Measurements from ENCODE around the gene THTPA. TPM values are rescaled to one million over a fixed set of nuclear protein-coding genes. Genes with fewer than 3 reads are reported as not detected.
A peak's percentile ranks its signal among the peaks of the same experiment; 100 is the strongest.

THTPA gene
- total and polyA plus RNA-seq, 2 of the 13 experiments (the other 11 are each of a cell fraction or from before 2014, with no cell fraction given): 7.4 to 8.7 TPM

DNA sequence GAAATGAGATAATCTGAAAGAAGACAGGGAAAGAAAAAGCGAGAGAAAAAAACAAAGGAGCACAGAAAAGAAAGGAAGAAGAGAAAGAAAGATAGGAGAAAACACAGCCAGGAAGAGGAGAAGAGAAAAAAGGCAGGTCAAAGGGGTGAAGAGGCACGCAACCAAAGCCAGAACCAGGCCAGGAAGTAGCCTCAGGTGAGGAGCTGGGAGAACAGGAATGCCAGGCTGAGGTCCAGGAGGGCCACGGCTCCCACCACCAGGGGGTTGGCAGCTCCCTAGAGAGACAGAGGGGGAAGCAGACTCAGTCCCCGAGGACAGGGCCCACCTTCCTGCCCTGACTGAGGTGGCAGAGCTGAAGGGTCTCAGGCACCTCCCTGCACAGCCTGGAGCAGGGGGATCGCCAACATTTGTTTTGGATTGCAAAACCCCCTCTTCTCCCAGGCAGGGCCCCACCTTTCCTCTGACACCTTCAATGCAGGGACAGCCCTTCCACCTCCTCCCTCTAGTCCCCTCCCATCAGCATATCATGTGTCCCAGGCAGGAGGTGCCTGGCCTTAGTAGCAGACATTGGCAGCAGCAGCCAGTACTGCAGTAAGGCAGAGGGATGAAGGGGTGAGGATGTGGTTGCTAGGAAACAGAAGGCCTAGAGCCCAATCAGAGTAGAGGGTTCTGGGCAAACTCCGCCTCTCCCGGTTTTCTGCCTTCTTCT, 13.5 kb downstream of the THTPA start (continued):
- no peak; the same call in 1 of the 2 replicates for TF ChIP-seq ZBTB26 (CRISPR knock-in tag; IDR thresholded peaks at IDR 0.05; ENCODE audit: borderline replicate concordance)
- TF ChIP-seq TBX3 (IDR thresholded peaks at IDR 0.05; ENCODE audit: borderline replicate concordance): peak; percentile 56; the same call in 1 of the 2 replicates
- no peak for TF ChIP-seq ELF3 (CRISPR knock-in tag; IDR thresholded peaks at IDR 0.05)
- TF ChIP-seq PRPF4 (IDR thresholded peaks at IDR 0.05; ENCODE audit: low read depth, low read length, poor library complexity, severe bottlenecking): peak; percentile 5
- TF ChIP-seq RAD21 (CRISPR knock-in tag; IDR thresholded peaks at IDR 0.05): 0 out of 2 replicates have a peak, but pooled peaks have one; percentile 12
- TF ChIP-seq ZNF512 (CRISPR knock-in tag; IDR thresholded peaks at IDR 0.05): peak; percentile 93; the same call in 1 of the 2 replicates
- 0 out of 2 replicates have a peak, but pooled peaks have one; percentile 0 for TF ChIP-seq SRY (CRISPR knock-in tag; IDR thresholded peaks at IDR 0.05)
- peak; percentile 36; the same call in 1 of the 2 replicates for TF ChIP-seq TBX2 (CRISPR knock-in tag; IDR thresholded peaks at IDR 0.05; ENCODE audit: borderline replicate concordance)
- TF ChIP-seq NRL (CRISPR knock-in tag; IDR thresholded peaks at IDR 0.05; ENCODE audit: borderline replicate concordance): peak; percentile 64; the same call in 1 of the 2 replicates
- TF ChIP-seq FOXA1 (IDR thresholded peaks at IDR 0.05): 0 out of 2 replicates have a peak, but pooled peaks have one; percentile 11
- no peak for TF ChIP-seq FOXA1 (CRISPR knock-in tag; IDR thresholded peaks at IDR 0.05)
- TF ChIP-seq ZFP41 (CRISPR knock-in tag; IDR thresholded peaks at IDR 0.05; ENCODE audit: borderline replicate concordance): 0 out of 2 replicates have a peak, but pooled peaks have one; percentile 76
- TF ChIP-seq POLR2AphosphoS2 (IDR thresholded peaks at IDR 0.05; ENCODE audit: low read depth, low read length): no peak
- TF ChIP-seq ZNF83 (CRISPR knock-in tag; IDR thresholded peaks at IDR 0.05; ENCODE audit: borderline replicate concordance): 0 out of 2 replicates have a peak, but pooled peaks have one; percentile 69
- TF ChIP-seq ISX (CRISPR knock-in tag; conservative IDR thresholded peaks at IDR 0.05): no peak
- peak; percentile 60; the same call in 1 of the 2 replicates for TF ChIP-seq ZBTB7B (CRISPR knock-in tag; IDR thresholded peaks at IDR 0.05)
- peak; percentile 33; the same call in 1 of the 2 replicates for TF ChIP-seq SAP130 (CRISPR knock-in tag; IDR thresholded peaks at IDR 0.05; ENCODE audit: low read depth)
- TF ChIP-seq ZBTB20 (CRISPR knock-in tag; IDR thresholded peaks at IDR 0.05; ENCODE audit: borderline replicate concordance, low read depth): 0 out of 2 replicates have a peak, but pooled peaks have one; percentile 45
- TF ChIP-seq FOSL2 (CRISPR knock-in tag; IDR thresholded peaks at IDR 0.05): peak; percentile 26
- no peak for TF ChIP-seq ZNF709 (CRISPR knock-in tag; IDR thresholded peaks at IDR 0.05)
- 0 out of 2 replicates have a peak, but pooled peaks have one; percentile 47 for TF ChIP-seq ZNF280B (CRISPR knock-in tag; IDR thresholded peaks at IDR 0.05; ENCODE audit: borderline replicate concordance)
- TF ChIP-seq ZNF567 (CRISPR knock-in tag; IDR thresholded peaks at IDR 0.05; ENCODE audit: borderline replicate concordance): 0 out of 2 replicates have a peak, but pooled peaks have one; percentile 33
- TF ChIP-seq GABPB1 (CRISPR knock-in tag; IDR thresholded peaks at IDR 0.05): peak; percentile 20; the same call in 1 of the 2 replicates
- peak; percentile 31 for TF ChIP-seq TEAD3 (CRISPR knock-in tag; optimal IDR thresholded peaks at IDR 0.05; ENCODE audit: borderline replicate concordance)
- TF ChIP-seq, protein P1, sequence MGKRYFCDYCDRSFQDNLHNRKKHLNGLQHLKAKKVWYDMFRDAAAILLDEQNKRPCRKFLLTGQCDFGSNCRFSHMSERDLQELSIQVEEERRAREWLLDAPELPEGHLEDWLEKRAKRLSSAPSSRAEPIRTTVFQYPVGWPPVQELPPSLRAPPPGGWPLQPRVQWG (CRISPR knock-in tag; IDR thresholded peaks at IDR 0.05; ENCODE audit: borderline replicate concordance, low read depth): no peak
- TF ChIP-seq GATAD2A (CRISPR knock-in tag; IDR thresholded peaks at IDR 0.05): peak; percentile 21

Data from HepG2 (cell line).